Muscle of back (tissue), 11 donors: ENCODE results near the gene PTGES. TPM values are rescaled to one million over a fixed set of nuclear protein-coding genes. Genes with fewer than 3 reads are reported as not detected.

Experiments
- DNase-seq, 3 donors: peaks; one replicate each; pipeline versions ENCODE4 v3.0.0 to v3.0.0-alpha.2; 2013
- polyA plus RNA-seq, 10 donors: library from polyadenylated mRNA; unstranded; fragments of 120-200 nt; gene quantifications; one replicate each; pipeline ENCODE4 v1.2.1, GENCODE V29; 2013; ENCODE audit not compliant: insufficient read length in 10 of 10

The PTGES gene
- polyA plus RNA-seq, 10 donors: 6.3 to 14.3 (median 8.2) TPM

DNA sequence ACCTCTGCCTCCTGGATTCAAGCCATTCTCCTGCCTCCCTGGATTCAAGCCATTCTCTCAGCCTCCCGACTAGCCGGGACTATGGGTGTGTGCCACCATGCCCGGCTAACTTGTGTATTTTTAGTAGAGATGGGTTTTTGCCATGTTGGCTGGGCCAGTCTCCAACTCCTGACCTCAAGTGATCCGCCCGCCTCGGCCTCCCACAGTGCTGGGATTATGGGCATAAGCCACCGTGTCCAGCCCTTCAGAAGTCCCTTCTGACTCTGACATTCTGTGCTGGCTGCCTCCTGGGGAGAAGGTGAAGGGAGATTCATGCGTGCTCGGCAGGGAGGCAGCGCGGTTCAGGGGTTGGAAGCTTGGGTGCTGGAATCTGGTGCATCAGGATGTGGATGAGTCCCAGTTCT is 58.6 kb downstream of the PTGES start:
- no peak for DNase-seq

DNA sequence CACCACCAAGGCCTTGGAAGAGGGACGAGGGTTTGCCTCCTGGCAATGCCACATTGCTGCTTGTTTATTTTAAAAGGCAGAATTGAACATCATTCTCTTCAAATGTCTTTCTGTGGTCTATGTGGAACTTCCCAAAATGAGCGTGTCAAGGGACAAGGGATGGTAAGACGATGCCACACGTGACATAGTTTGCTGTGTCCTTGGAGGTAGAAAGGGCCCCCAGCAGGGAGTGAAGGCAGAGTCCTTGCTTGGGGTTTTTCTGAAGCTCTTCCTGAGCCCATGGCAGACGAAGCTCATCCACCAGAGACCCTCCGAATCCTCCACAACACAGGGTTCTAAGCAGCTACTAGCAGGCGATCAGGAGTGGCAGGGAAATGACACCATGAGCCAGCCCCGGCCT is 59.1 kb downstream of the PTGES start:
- no peak for DNase-seq

DNA sequence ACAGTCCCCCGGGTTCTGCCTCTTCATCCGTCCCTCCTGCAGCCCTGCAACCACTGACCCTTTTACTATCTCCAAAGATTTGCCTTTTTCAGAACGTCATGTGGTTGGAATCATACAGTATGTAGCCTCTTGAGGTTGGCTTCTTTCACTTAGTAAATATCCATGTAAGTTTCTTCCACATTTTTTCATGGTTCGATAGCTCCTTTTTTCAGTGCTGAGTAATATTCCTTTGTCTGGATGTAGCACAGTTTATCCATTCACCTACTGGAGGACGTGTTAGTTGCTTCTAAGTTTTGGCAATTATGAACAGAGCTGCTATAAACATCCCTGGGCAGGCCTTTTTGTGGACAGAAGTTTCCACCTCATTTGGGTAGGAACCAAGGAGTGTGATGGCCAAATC is 60.3 kb downstream of the PTGES start:
- DNase-seq: no peak

Other genes with a start within 250 kb of the PTGES start
- under 1 TPM in 2 of 10 donors, not detected in 8; 0.17 to 0.18 TPM for gene C9orf50, start 131.9 kb downstream of the PTGES start, polyA plus RNA-seq
- gene NTMT1, start 126.9 kb downstream of the PTGES start, polyA plus RNA-seq: 10 to 100 TPM; 26.6 to 37.8 (median 34.4) TPM
- gene ASB6, start 110.9 kb downstream of the PTGES start, polyA plus RNA-seq: 10 to 100 TPM; 10.6 to 13.8 (median 11.9) TPM
- 1 to 10 TPM; 1.7 to 9.3 (median 3.9) TPM for gene PRRX2, start 87.4 kb downstream of the PTGES start, polyA plus RNA-seq
- gene TOR1B, start 50.1 kb upstream of the PTGES start, polyA plus RNA-seq: 10 to 100 TPM; 13.0 to 17.8 (median 15.4) TPM
- gene TOR1A, start 71.1 kb upstream of the PTGES start, polyA plus RNA-seq: 10 to 100 TPM; 22.7 to 31.1 (median 24.9) TPM
- gene C9orf78, start 82.2 kb upstream of the PTGES start, polyA plus RNA-seq: 10 to 100 TPM; 37.3 to 59.1 (median 52.0) TPM
- 10 to 100 TPM in 8 of 10 donors, 1 to 10 TPM in 2; 9.2 to 14.4 (median 12.5) TPM for gene USP20, start 82.4 kb upstream of the PTGES start, polyA plus RNA-seq